Uterus (tissue), 4 donors: Measurements from ENCODE around the gene NPAS2. TPM values are rescaled to one million over a fixed set of nuclear protein-coding genes. Genes with fewer than 3 reads are reported as not detected.
A peak's percentile ranks its signal among the peaks of the same experiment; 100 is the strongest.

Source experiments
- DNase-seq, 2 donors: peaks; one replicate each; pipeline ENCODE4 v3.0.0-alpha.2; 2019 to 2020
- H3K27ac ChIP-seq, 2 donors: fragments of 200-600 bp; sonication (generic); 1 replicate in 1 of 2; 2 replicates in 1 of 2; pipeline ENCODE4 v1.5.1; 2016 to 2018
- H3K27me3 ChIP-seq, 2 donors: fragments of 200-600 bp; sonication (generic); one replicate each; pipeline ENCODE4 v1.5.1; 2018 to 2019; ENCODE audit warnings: control low read depth in 1 of 2
- H3K36me3 ChIP-seq, 2 donors: fragments of 200-600 bp; sonication (generic); one replicate each; pipeline ENCODE4 v1.5.1; 2019; ENCODE audit warnings: control low read depth in 1 of 2
- H3K4me1 ChIP-seq, 2 donors: fragments of 200-600 bp; sonication (generic); one replicate each; pipeline ENCODE4 v1.5.1; 2018 to 2019; ENCODE audit warnings: control low read depth in 1 of 2
- H3K4me3 ChIP-seq, 2 donors: fragments of 200-600 bp; sonication (generic); 1 replicate in 1 of 2; 2 replicates in 1 of 2; pipeline ENCODE4 v1.5.1; 2018 to 2019; ENCODE audit warnings: mild to moderate bottlenecking in 1 of 2
- H3K9me3 ChIP-seq, 2 donors: fragments of 200-600 bp; sonication (generic); one replicate each; pipeline ENCODE4 v1.5.1; 2019; ENCODE audit warnings: control low read depth in 1 of 2
- POLR2A ChIP-seq, 2 donors: fragments of 450-650 bp; IDR thresholded peaks; one replicate each; pipeline ENCODE4 v1.6.1; 2016; ENCODE audit warnings: antibody characterized with exemption in 2 of 2, mild to moderate bottlenecking in 1 of 2, moderate library complexity in 1 of 2
- intact Hi-C: fragments of 100-400 bp; cut with DNase I; formaldehyde crosslinking; loops from one replicate; pipeline ENCODE4 v1.15.1; 2023; ENCODE audit warnings: low total_unique reads
- total RNA-seq, 4 donors: library from RNA; depleted of rRNA in 3 of 4; stranded (reverse); fragments of >200 nt in 3 of 4; gene quantifications; one replicate each; pipeline versions ENCODE4 v1.1.0 to v1.2.4, GENCODE V29; 2014 to 2023
- TF ChIP-seq, protein P1 (sequence below), 4 experiments: fragments of 200-600 bp in 2 of 4; fragments of 450-650 bp in 2 of 4; sonication (generic) in 2 of 4; IDR thresholded peaks; one replicate each; pipeline ENCODE4 v1.5.1; 2016 to 2019; ENCODE audit warnings: antibody characterized with exemption in 4 of 4, mild to moderate bottlenecking in 2 of 4, moderate library complexity in 1 of 4
- donor health status: DM: yes; HTN: yes; CAD: no.

Gene NPAS2
- total RNA-seq, 4 donors from 2014 or later: 5.6 to 66.5 (median 24.9) TPM

DNA sequence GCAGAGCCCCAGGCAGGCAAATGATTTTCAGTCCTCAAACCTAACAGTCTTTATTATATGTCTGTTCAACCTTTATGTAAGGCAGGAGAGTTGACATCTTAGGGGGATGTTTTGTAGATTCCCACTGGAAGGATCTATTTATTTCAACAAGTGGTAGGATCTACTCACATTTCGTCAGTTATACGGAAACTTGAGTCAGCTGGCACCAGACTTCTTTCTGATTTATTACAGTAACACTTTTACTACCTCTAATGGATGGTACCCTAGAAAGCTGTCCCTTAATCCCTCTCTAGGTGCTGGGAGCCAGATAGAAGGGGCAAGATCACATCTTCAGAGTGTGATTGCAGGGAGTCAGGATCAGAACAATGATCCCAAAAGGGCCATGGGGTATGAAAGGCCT is 180.1 kb downstream of the NPAS2 start:
- no peak overlapping the region for H3K27ac ChIP-seq
- no peak for TF ChIP-seq POLR2A (IDR thresholded peaks at IDR 0.05)
- TF ChIP-seq, protein P1, sequence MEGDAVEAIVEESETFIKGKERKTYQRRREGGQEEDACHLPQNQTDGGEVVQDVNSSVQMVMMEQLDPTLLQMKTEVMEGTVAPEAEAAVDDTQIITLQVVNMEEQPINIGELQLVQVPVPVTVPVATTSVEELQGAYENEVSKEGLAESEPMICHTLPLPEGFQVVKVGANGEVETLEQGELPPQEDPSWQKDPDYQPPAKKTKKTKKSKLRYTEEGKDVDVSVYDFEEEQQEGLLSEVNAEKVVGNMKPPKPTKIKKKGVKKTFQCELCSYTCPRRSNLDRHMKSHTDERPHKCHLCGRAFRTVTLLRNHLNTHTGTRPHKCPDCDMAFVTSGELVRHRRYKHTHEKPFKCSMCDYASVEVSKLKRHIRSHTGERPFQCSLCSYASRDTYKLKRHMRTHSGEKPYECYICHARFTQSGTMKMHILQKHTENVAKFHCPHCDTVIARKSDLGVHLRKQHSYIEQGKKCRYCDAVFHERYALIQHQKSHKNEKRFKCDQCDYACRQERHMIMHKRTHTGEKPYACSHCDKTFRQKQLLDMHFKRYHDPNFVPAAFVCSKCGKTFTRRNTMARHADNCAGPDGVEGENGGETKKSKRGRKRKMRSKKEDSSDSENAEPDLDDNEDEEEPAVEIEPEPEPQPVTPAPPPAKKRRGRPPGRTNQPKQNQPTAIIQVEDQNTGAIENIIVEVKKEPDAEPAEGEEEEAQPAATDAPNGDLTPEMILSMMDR (IDR thresholded peaks at IDR 0.05): no peak
- no peak overlapping the region for H3K4me3 ChIP-seq
- intact Hi-C loops: loop anchor here (5.0 kb wide), 1 partner anchor 152 kb away; the partner anchor contains the start of gene TBC1D8
- no peak for DNase-seq
- no peaks in the 10 kb centered on the region for H3K36me3 ChIP-seq
- H3K27me3 ChIP-seq: no peaks in the 10 kb centered on the region
- no peaks in the 10 kb centered on the region for H3K9me3 ChIP-seq
- H3K4me1 ChIP-seq: no peaks in the 10 kb centered on the region

DNA sequence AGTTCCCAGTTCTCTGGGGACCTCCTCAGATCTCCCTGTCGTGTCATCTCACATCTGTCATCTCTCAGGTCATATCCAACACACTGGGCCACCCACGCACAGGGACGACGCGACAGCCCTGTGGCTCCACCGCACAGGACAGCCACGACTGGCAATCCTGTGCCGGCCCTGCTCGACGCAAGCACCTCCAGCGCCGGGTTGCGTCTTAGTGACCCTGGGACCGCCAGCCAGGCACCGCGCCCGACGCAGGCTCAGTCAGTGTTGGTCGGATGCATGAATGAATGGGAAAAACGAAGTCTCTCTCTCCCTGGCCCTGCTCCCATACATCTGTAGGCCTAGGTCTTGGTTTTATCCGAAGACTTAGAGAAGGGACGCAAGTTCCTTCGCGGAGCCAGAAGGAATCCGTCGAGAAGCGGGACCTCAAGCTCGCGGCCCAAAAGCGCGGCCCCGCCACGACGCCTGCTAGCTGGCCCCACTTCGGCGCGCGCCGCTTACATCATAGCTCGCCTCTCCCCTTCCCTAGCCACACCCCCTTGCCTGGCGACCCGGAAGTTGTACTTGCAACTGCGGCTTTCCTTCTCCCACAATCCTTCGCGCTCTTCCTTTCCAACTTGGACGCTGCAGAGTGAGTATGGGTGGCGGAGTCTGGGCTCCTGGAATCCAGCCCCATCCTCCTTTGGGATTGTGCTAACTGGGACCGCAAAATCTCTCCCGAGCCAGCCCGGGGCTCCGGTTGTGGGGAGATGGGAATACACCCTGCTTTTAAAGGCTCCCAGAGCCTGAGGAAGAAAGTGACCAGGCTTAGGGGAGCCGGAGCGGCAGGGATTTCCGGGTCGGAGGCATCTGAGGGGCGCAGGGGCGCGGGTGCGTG is 182.0 kb downstream of the NPAS2 start, which contains the start of gene RPL31:
RPL31 (plus strand) TSS at position 599 of the 871 bp plus-strand sequence. CDS start 413 bp downstream, outside the sequence.
- Histone ChIP-seq H3K9me3 (no peaks in the 10 kb centered on the region), H3K4me1 (no peaks in the 10 kb centered on the region), H3K27me3 (no peaks in the 10 kb centered on the region), H3K27ac (peak within 1 kb of the TSS; percentile 88 to 89), H3K4me3 (peak within 1 kb of the TSS; percentile 66 to 86), H3K36me3 (no peaks in the 10 kb centered on the region)
- peak; percentile 96 to 98 for DNase-seq
- peak; percentile 74 to 85 for TF ChIP-seq POLR2A (IDR thresholded peaks at IDR 0.05)
- TF ChIP-seq, protein P1 (IDR thresholded peaks at IDR 0.05): peak in 2 of 4 experiments; percentile 10 to 29
- intact Hi-C loops: loop anchor here (5.0 kb wide), 1 partner anchor 150 kb away; the partner anchor contains the start of gene TBC1D8

DNA sequence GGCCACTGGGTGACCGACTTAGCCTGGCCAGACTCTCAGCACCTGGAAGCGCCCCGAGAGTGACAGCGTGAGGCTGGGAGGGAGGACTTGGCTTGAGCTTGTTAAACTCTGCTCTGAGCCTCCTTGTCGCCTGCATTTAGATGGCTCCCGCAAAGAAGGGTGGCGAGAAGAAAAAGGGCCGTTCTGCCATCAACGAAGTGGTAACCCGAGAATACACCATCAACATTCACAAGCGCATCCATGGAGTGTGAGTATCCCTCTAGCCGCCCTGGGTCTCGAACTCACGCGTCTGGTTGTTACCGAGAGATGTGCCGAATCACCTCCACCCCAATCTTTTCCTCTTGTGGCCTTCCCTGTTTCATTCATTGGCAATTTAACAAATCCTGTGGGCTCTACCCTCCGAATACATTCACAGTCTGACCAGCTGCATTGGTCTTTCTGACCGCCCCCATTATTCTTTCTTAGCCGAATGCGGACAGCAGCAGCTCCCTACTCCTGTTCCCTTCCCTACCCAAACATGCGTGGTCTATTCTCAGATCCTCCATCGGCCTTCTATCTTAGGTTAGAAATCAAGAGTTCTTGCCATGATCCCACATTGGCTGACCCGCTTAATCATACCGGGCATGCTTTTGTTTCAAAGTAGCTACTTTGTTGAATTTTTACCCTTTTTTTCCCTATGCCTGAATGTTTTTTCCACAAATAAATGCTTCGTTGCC is 182.8 kb downstream of the NPAS2 start:
- Histone ChIP-seq H3K4me1 (no peaks in the 10 kb centered on the region), H3K36me3 (no peaks in the 10 kb centered on the region), H3K27ac (peak overlapping the region; percentile 88 to 89), H3K4me3 (peak overlapping the region; percentile 66 to 86), H3K27me3 (no peaks in the 10 kb centered on the region), H3K9me3 (no peaks in the 10 kb centered on the region)
- DNase-seq: no peak
- intact Hi-C loops: loop anchor here (5.0 kb wide), 1 partner anchor 150 kb away; the partner anchor contains the start of gene TBC1D8
- TF ChIP-seq, protein P1 (IDR thresholded peaks at IDR 0.05): no peak
- no peak for TF ChIP-seq POLR2A (IDR thresholded peaks at IDR 0.05)

DNA sequence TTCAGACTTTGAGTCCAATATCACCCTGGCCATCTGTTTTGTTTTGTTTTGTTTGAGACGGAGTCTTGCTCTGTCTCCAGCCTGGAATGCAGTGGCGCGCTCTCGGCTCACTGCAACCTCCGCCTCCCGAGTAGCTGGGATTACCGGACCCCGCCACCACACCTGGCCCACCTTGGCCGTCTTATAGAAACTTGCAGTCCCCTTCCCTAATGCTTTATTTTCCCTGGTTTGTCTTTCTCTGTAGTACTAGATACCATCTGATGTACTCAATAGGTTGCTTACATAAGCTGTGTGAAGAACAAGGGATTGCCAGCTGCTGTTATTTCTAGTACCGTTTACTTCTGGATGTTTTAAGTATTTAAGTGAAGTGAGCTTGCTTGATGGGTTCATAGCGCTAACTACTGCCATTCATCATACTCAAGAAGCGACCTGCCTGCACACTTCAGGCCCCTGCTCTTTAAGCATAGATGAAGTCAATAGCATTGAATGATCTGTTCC is 183.4 kb downstream of the NPAS2 start:
- DNase-seq: no peak
- H3K4me1 ChIP-seq: no peaks in the 10 kb centered on the region
- H3K4me3 ChIP-seq: peak overlapping the region; percentile 66 to 86
- TF ChIP-seq, protein P1 (IDR thresholded peaks at IDR 0.05): no peak
- TF ChIP-seq POLR2A (IDR thresholded peaks at IDR 0.05): no peak
- intact Hi-C loops: loop anchor here (5.0 kb wide), 1 partner anchor 149 kb away; the partner anchor contains the start of gene TBC1D8
- H3K9me3 ChIP-seq: no peaks in the 10 kb centered on the region
- H3K36me3 ChIP-seq: no peaks in the 10 kb centered on the region
- H3K27me3 ChIP-seq: no peaks in the 10 kb centered on the region
- peak overlapping the region; percentile 88 to 89 for H3K27ac ChIP-seq
